ENCODE measurements around the gene PRUNE1.

Gene PRUNE1

Small RNAs within 50 kb of the gene (small RNA-seq; reads per million reads assigned to genes)
- 0.56 reads per million for gene RNU6-884P
